C1 segment of cervical spinal cord (tissue), 14 donors: ENCODE results near the gene TEX48.

ENCODE experiments used
- DNase-seq, 14 donors: peaks; one replicate each; lab custom pipeline; 2025; lab: John Stamatoyannopoulos, UW

Gene TEX48

DNA sequence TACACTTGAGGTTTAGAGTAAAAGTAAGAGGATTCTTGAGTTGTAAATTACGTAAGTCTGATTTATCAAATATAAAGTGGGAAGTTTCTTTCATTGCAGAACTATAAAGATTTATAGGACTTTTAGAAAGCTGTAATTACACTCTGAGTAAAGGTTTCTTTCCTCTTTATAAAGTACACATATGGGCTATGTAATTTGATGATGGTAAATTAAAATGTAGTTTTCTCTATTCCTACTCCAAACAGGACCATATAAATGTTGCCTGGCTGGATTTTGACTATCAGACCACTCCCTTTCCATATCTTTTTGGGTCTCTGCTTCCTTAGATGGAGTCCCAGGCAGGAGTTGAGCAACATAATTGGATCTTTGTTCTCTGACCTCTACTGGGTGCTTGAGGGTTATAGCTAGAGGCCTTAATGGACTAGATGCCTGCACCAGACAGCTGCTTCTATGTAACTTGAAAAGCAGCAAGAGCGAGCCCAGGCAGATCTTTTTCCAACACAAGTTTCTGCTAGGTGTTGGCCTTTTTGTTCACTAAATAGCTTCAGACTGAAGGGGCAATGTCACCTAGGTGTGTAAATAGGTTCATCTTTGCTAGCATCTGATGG lies 11.4 kb upstream of the TEX48 start:
- no peak for DNase-seq

DNA sequence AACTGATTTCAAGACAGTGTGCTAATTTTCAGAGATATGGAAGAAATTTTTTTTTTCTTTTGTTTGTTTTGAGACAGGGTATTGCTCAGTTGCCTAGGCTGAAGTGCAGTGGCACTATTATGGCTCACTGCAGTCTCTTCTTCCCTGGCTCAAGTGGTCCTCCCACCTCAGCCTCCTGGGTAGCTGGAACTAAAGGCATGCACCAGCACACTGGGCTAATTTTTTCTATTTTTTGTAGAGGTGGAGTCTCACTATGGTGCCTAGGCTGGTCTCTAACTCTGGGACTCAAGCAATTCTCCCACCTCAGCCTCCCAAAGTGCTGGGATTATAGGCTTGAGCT lies 9.9 kb upstream of the TEX48 start:
- DNase-seq = no peak

- DNase-seq = no peak
Measured at GRCh38 chr9:114691046-114691955, 9.3 kb upstream of the TEX48 start.

DNA sequence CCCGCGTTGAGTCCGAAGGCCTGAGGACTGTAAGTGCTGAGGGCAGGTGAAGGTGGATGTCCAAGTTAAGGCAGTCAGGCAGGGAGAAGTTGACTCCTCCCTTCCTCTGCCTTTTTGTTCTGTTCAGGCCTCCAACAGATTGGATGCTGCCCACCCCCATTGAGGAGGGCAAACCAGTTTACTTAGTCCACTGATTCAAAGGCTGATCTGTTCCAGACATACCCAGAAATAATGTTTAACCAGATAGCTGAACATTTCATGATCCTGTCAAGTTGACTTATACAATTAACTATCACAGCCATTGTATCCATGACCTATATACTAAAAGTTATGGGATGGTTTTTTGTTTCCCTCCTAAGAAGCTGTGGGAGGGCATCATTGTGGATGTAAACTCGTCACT lies 8.3 kb upstream of the TEX48 start:
- DNase-seq = no peak

- DNase-seq = no peak
Measured at GRCh38 chr9:114689813-114690212, 7.8 kb upstream of the TEX48 start.

DNA sequence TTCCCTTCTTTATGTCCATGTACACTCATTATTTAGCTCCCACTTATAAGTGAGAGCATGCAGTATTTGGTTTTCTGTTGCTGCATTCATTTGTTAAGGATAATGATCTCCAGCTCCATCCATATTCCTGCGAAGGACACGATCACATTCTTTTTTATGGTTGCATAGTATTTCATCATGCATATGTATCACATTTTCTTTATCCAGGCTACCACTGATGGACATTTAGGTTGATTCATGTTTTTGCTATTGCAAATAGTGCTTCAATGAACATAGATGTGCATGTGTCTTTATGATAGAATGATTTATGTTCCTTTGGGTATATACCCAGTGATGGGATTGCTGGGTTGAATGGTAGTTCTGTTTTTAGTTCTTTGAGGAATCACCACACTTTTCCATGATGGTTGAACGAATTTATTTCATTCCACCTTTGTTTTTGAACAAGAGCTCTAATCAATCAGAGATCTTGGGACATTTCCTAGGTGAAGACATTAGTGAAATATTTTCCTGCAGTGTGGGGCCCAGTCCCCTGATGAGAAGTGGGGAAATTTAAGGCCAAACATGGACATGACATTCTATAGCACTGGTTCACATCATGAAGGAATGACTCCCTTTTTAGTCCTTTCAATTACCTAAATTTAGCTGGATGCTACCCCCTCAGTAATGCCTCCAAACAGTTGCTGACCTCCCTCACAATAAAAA lies 7.1 kb upstream of the TEX48 start:
- no peak for DNase-seq

GRCh38 chr9:114688379-114688778 lies 6.4 kb upstream of the TEX48 start:
- no peak for DNase-seq

- DNase-seq = no peak
Measured at GRCh38 chr9:114687034-114687433, 5.0 kb upstream of the TEX48 start.

DNA sequence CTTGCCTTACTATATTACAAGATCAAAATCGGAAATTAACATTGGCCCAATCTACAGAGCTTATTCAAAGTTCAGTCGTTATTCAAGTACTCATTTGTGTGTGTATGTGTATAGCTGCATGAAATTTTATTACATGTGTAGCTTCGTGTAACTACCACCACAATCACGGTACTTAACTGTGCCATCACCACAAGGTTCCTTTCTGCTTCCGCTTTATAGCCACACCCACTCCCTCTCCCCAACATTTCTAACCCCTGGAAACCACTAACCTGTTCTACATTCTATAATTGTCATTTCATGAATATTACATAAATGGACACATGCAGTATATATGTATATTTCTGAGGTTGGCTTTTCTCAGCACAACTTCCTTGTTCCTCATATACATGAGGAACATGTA lies 4.0 kb upstream of the TEX48 start:
- no peak for DNase-seq

DNA sequence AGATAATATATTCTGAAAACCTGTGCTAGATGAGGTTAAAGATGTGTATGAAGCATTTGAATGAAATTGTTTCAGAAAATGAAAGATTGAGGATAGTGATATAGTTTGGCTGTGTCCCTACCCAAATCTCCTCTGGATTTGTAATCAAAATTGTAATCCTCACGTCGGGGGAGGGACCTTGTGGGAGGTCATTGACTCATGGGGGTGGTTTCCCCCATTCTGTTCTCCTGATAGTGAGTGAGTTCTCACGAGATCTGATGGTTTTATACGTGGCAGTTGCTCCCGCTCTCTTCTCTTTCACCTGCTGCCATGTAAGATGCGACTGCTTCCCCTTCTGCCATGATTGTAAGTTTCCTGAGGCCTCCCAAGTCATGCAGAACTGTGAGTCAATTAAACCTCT lies 2.0 kb upstream of the TEX48 start:
- no peak for DNase-seq

DNA sequence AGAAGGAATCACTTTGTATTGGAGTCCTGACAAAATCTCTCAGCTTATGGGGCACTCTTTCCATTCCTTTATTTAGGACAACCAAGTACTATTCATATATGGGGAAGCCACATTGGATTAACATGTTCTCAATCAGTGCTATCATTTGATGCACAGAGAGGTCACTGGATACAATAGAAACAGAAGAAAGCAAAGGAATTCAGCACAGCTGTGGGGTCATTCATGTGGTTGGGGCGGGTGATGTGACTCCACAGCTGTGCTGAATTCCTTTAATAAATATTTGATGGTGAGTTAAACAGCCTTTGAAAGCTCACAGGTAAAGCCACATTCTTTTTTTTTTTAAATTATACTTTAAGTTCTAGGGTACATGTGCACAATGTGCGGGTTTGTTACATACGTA lies 854 bp upstream of the TEX48 start:
- DNase-seq = no peak

DNA sequence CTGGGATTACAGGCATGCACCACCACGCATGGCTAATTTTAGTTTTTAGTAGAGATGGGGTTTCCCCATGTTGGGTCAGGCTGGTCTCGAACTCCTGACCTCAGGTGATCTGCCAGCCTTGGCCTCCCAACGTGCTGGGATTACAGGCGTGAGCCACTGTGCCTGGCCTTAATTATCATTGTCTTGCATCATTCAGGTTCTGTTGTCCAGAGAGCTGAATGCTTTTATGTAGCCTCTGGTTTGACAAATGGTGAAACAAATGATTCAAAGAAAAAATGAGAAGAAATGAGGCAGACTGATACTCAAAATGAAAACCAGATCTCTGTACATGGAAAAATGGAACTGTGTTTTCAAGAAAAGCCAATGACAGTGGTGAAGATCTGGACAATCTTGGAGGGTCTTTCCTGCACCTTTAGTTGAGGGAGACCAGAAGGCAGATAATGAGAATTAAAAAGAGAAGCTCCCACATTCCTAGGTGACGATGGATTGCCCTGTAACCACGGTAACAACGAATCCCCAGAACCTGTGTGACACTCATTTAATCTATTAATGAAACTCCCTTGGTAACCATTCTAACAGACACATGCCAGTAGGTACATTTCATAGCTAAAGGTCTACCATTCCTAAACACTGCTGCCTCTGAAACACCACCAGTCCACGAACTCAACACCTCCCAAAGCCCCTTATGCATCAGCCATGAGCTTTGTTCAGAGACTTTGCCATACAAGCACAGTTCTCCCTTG lies 1.6 kb downstream of the TEX48 start:
- no peak for DNase-seq

DNA sequence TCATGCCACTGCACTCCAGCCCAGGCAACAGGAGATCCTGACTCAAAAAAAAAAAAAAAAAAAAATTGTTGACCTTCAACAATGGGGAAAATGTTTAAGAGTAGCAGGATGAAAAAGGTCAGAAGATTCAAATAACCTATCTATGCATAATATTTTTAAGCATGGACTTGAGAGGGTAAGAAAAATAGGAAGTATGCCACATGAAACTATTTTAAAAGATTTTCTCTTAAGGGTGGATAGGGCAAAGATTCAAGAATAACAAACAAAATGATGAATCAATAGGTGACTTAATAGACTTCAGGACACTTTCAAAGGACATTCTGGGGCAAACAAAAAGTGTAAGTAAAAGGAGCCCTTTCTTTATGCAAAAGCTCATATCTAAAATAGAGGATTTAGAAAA lies 3.2 kb downstream of the TEX48 start:
- DNase-seq = no peak

- DNase-seq = no peak
Measured at GRCh38 chr9:114678130-114678529, 3.9 kb downstream of the TEX48 start.

- DNase-seq = no peak
Measured at GRCh38 chr9:114677418-114677817, 4.6 kb downstream of the TEX48 start.

- no peak for DNase-seq
Measured at GRCh38 chr9:114676901-114677300, 5.1 kb downstream of the TEX48 start.

- no peak for DNase-seq
Measured at GRCh38 chr9:114674798-114675540, 7.0 kb downstream of the TEX48 start.

GRCh38 chr9:114674076-114674797 lies 7.8 kb downstream of the TEX48 start:
- no peak for DNase-seq

GRCh38 chr9:114671605-114672004 lies 10.4 kb downstream of the TEX48 start:
- no peak for DNase-seq

- DNase-seq = no peak
Measured at GRCh38 chr9:114669961-114670360, 12.0 kb downstream of the TEX48 start.

DNA sequence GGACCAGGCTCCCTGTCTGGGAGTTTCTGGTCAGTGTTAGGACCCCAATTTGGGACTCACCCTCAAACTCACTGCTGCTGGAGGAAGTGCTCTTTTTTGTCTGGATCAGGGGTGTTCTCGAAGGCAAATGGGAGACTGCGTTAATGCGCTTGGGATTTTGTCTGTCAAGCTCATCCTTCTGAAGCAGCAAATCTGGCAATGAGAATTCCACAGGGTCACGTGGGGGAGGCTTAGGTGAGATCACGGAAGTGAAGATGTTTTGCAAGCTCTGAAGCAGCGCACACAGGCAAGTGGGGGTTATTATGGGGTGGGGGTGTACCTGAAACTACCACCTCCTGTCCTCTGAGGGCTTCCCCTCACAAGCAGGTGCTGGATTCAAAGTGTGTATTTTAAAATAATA lies 13.8 kb downstream of the TEX48 start:
- no peak for DNase-seq
